ENCODE data around the gene MVB12B.

GRCh38 chr9:126354887-126355770, 28.5 kb downstream of the MVB12B start:
- TF ChIP-seq TAF1 (IDR thresholded peaks at IDR 0.05; ENCODE audit: borderline replicate concordance, insufficient read depth, low read length) (no peak), POLR2AphosphoS5 (IDR thresholded peaks at IDR 0.05; ENCODE audit: low read depth, low read length) (no peak), REST (IDR thresholded peaks at IDR 0.05; ENCODE audit: insufficient read depth in 1 of 2, low read depth in 2 of 2, low read length in 2 of 2) (no peak)

Measured in PFSK-1 (cell line).